GM21825 (cell line): Measurements from ENCODE around the gene OTOP2.

Source experiments
- ATAC-seq: cut with Tn5 transposase; IDR thresholded peaks from one replicate; pipeline ENCODE4 v1.9.1; 2021; ENCODE audit warnings: mild to moderate bottlenecking, moderate library complexity; ENCODE audit not compliant: unreplicated experiment

Gene OTOP2

GRCh38 chr17:74923538-74924249 is 379 bp upstream of the OTOP2 start:
- ATAC-seq, result no peak

GRCh38 chr17:74925242-74925641 is 1.2 kb downstream of the OTOP2 start:
- ATAC-seq, result no peak

- no peak for ATAC-seq
These were observed 4.7 kb downstream of the OTOP2 start for GRCh38 chr17:74928786-74929185.

GRCh38 chr17:74930535-74931036 is 6.5 kb downstream of the OTOP2 start:
- no peak for ATAC-seq

- ATAC-seq, result no peak
These were observed 11.0 kb downstream of the OTOP2 start for GRCh38 chr17:74935048-74935447.

GRCh38 chr17:74935585-74936469 is 11.8 kb downstream of the OTOP2 start, which contains the start of gene OTOP3:
OTOP3 (plus strand) TSS chr17:74935898; CDS start chr17:74935922, 24 bp downstream.
- no peak for ATAC-seq

- no peak for ATAC-seq
These were observed 12.4 kb downstream of the OTOP2 start for GRCh38 chr17:74936470-74936799.

GRCh38 chr17:74937064-74938051 is 13.3 kb downstream of the OTOP2 start:
- no peak for ATAC-seq

- no peak for ATAC-seq
These were observed 14.3 kb downstream of the OTOP2 start for GRCh38 chr17:74938194-74938950.

GRCh38 chr17:74939534-74939933 is 15.5 kb downstream of the OTOP2 start:
- no peak for ATAC-seq

GRCh38 chr17:74941128-74941725 is 17.2 kb downstream of the OTOP2 start:
- no peak for ATAC-seq

GRCh38 chr17:74943808-74944522 is 19.9 kb downstream of the OTOP2 start:
- no peak for ATAC-seq

GRCh38 chr17:74945543-74945942 is 21.5 kb downstream of the OTOP2 start:
- ATAC-seq, result no peak

GRCh38 chr17:74946641-74947040 is 22.6 kb downstream of the OTOP2 start:
- no peak for ATAC-seq

- ATAC-seq, result no peak
These were observed 23.1 kb downstream of the OTOP2 start for GRCh38 chr17:74947041-74947754.

- ATAC-seq, result no peak
These were observed 25.5 kb downstream of the OTOP2 start for GRCh38 chr17:74949455-74950115.

GRCh38 chr17:74950207-74950606 is 26.1 kb downstream of the OTOP2 start:
- ATAC-seq, result no peak

- no peak for ATAC-seq
These were observed 27.0 kb downstream of the OTOP2 start for GRCh38 chr17:74951065-74951464.
